IMR-90 (cell line): ENCODE measurements around the gene ROBO1. TPM values are rescaled to one million over a fixed set of nuclear protein-coding genes. Genes with fewer than 3 reads are reported as not detected.

Experiments
- ATAC-seq: fragments of 200-7000 bp; cut with Tn5 transposase; 2 replicates; pipeline ENCODE4 v1.9.1; 2020; ENCODE audit warnings: low read depth, mild to moderate bottlenecking, moderate library complexity
- BruUV-seq: library from RNA; stranded (reverse); fragments of 400-500 nt; replicated peaks from 2 replicates; lab custom pipeline; 2021; lab: Mats Ljungman, UMichigan
- CTCF ChIA-PET: fragments of 300-600 bp; formaldehyde crosslinking; extraction: SDS; loops from one replicate; lab custom pipeline; 2021; ENCODE audit warnings: antibody characterized with exemption; lab: Yijun Ruan, JAX
- POLR2A ChIA-PET: fragments of 300-600 bp; sonication (Branson Sonifier 250); formaldehyde crosslinking; loops from one replicate; lab custom pipeline; 2022; ENCODE audit warnings: antibody characterized with exemption; ENCODE audit not compliant: unreplicated experiment; lab: Charles Lee
- DNase-seq: peaks from one replicate; pipeline ENCODE4 v3.0.0; 2013
- H2AFZ ChIP-seq: replicated peaks from 2 replicates; pipeline ENCODE3; 2013; ENCODE audit warnings: low read length, mild to moderate bottlenecking; ENCODE audit not compliant: poor library complexity
- H2AK5ac ChIP-seq: 2 replicates; pipeline ENCODE4 v1.6.1; 2013; ENCODE audit warnings: low read depth, low read length, inconsistent platforms
- H2AK9ac ChIP-seq: replicated peaks from 2 replicates; pipeline ENCODE3; 2013; ENCODE audit warnings: mild to moderate bottlenecking, low read depth, low read length, moderate library complexity; ENCODE audit not compliant: poor library complexity
- H2BK120ac ChIP-seq: 2 replicates; pipeline ENCODE4 v1.6.1; 2013; ENCODE audit warnings: low read depth, low read length, inconsistent platforms
- H2BK15ac ChIP-seq: 3 replicates; pipeline ENCODE4 v1.6.1; 2013; ENCODE audit warnings: low read depth, low read length, inconsistent platforms
- H2BK20ac ChIP-seq: 2 replicates; pipeline ENCODE4 v1.6.1; 2013; ENCODE audit warnings: low read depth, mild to moderate bottlenecking, inconsistent platforms, low read length, moderate library complexity
- H2BK5ac ChIP-seq: 2 replicates; pipeline ENCODE4 v1.6.1; 2013; ENCODE audit warnings: mild to moderate bottlenecking, low read depth, low read length, inconsistent platforms; ENCODE audit not compliant: poor library complexity, severe bottlenecking
- H3K14ac ChIP-seq: replicated peaks from 2 replicates; pipeline ENCODE4 v1.6.1; 2013; ENCODE audit warnings: low read depth, low read length, inconsistent platforms
- H3K18ac ChIP-seq: 2 replicates; pipeline ENCODE4 v1.6.1; 2013; ENCODE audit warnings: low read depth, low read length, control low read depth
- H3K23ac ChIP-seq: 2 replicates; pipeline ENCODE4 v1.6.1; 2013; ENCODE audit warnings: low read depth, low read length, inconsistent platforms
- H3K27ac ChIP-seq: 2 replicates; pipeline ENCODE4 v1.5.1; 2013; ENCODE audit warnings: mild to moderate bottlenecking, control low read depth, low read length; ENCODE audit not compliant: insufficient read depth
- H3K27me3 ChIP-seq: 2 replicates; pipeline ENCODE4 v1.6.1; 2013; ENCODE audit warnings: low read length; ENCODE audit not compliant: control insufficient read depth, insufficient read depth
- H3K36me3 ChIP-seq: 2 replicates; pipeline ENCODE4 v1.6.1; 2013; ENCODE audit warnings: low read length, mixed read lengths; ENCODE audit not compliant: control insufficient read depth, insufficient read depth
- H3K4ac ChIP-seq: 2 replicates; pipeline ENCODE4 v1.6.1; 2013; ENCODE audit warnings: low read depth, low read length, inconsistent platforms
- H3K4me1 ChIP-seq: 2 replicates; pipeline ENCODE4 v1.6.1; 2013; ENCODE audit warnings: low read length, mixed read lengths; ENCODE audit not compliant: control insufficient read depth, insufficient read depth
- H3K4me2 ChIP-seq: 2 replicates; pipeline ENCODE4 v1.6.1; 2013; ENCODE audit warnings: low read depth, mild to moderate bottlenecking, control low read depth, low read length, moderate library complexity
- H3K4me3 ChIP-seq: 2 replicates; pipeline ENCODE4 v1.5.1; 2013; ENCODE audit warnings: low read depth, mild to moderate bottlenecking, control low read depth, low read length, moderate library complexity; ENCODE audit not compliant: insufficient read depth
- H3K56ac ChIP-seq: 2 replicates; pipeline ENCODE4 v1.6.1; 2013; ENCODE audit warnings: low read length, inconsistent platforms; ENCODE audit not compliant: insufficient read depth; ENCODE audit errors: extremely low read depth
- H3K79me1 ChIP-seq, 2 experiments: 2 replicates each; pipeline ENCODE4 v1.6.1; 2013; ENCODE audit warnings: low read length in 2 of 2, inconsistent platforms in 1 of 2, low read depth in 1 of 2
- H3K9ac ChIP-seq: 2 replicates; pipeline ENCODE4 v1.6.1; 2013; ENCODE audit warnings: low read depth, low read length, control low read depth
- H3K9me1 ChIP-seq: 2 replicates; pipeline ENCODE4 v1.6.1; 2013; ENCODE audit warnings: low read length, inconsistent platforms; ENCODE audit not compliant: insufficient read depth
- H3K9me3 ChIP-seq: 2 replicates; pipeline ENCODE4 v1.6.1; 2013; ENCODE audit warnings: low read length; ENCODE audit not compliant: control insufficient read depth, insufficient read depth
- H4K20me1 ChIP-seq: 2 replicates; pipeline ENCODE4 v1.6.1; 2013; ENCODE audit warnings: low read length, inconsistent platforms; ENCODE audit not compliant: insufficient read depth
- H4K5ac ChIP-seq: 2 replicates; pipeline ENCODE4 v1.6.1; 2013; ENCODE audit warnings: mild to moderate bottlenecking, low read depth, low read length, control low read depth
- H4K8ac ChIP-seq, 2 experiments: 2 replicates each; pipeline ENCODE4 v1.6.1; 2013; ENCODE audit warnings: low read depth in 2 of 2, low read length in 2 of 2, control low read depth in 1 of 2, inconsistent platforms in 1 of 2
- H4K91ac ChIP-seq: 2 replicates; pipeline ENCODE4 v1.6.1; 2013; ENCODE audit warnings: low read depth, low read length, inconsistent platforms; ENCODE audit not compliant: insufficient read depth
- FOS ChIP-seq: fragments of 150-350 bp; IDR thresholded peaks from 2 replicates; pipeline ENCODE4 v1.6.1; 2016; ENCODE audit warnings: low read depth, low read length
- MAZ ChIP-seq: IDR thresholded peaks from 2 replicates; pipeline ENCODE4 v1.6.1; 2012; ENCODE audit warnings: low read depth, mild to moderate bottlenecking, low read length, improper control_type of control experiment, moderate library complexity, borderline replicate concordance
- SMC3 ChIP-seq: fragments of 150-350 bp; IDR thresholded peaks from 2 replicates; pipeline ENCODE4 v1.6.1; 2016; ENCODE audit warnings: low read depth, mild to moderate bottlenecking, antibody characterized with exemption, low read length, moderate library complexity
- WGBS, 2 experiments: methylation state at CpG; one replicate each; pipeline versions ENCODE4 v1.1.5 to v1.1.7; 2013; ENCODE audit warnings: missing lambda C conversion rate in 2 of 2; ENCODE audit not compliant: insufficient read length in 1 of 2; ENCODE audit errors: extremely low coverage in 2 of 2; 5-methylcytosine and 5-hydroxymethylcytosine counted together
- dilution Hi-C: fragments of 300-500 bp; cut with HindIII; formaldehyde crosslinking; loops from one replicate; pipeline ENCODE4 v1.14.3; 2018; ENCODE audit warnings: low sequenced_read_pairs; ENCODE audit not compliant: unreplicated experiment
- in situ Hi-C: fragments of 300-500 bp; cut with MboI; formaldehyde crosslinking; loops from 3 replicates; pipeline ENCODE4 v1.14.3; 2019; ENCODE audit warnings: low sequenced_read_pairs, inconsistent platforms, mixed read lengths
- intact Hi-C: fragments of 100-400 bp; cut with micrococcal nuclease; formaldehyde crosslinking; loops from 2 replicates; pipeline ENCODE4 v1.10.0; 2022
- polyA plus RNA-seq, 3 experiments: library from polyadenylated mRNA; depleted of rRNA; stranded (reverse); fragments of >200 nt; gene quantifications; 2 replicates each; pipeline ENCODE4 v1.2.3, GENCODE V29; 2012; ENCODE audit warnings: low replicate concordance in 1 of 3
- total RNA-seq: library from RNA; depleted of rRNA; stranded (reverse); fragments of >200 nt; gene quantifications from 2 replicates; pipeline ENCODE4 v1.2.3, GENCODE V29; 2012
- TF ChIP-seq, protein P1 (sequence below): fragments of 150-350 bp; IDR thresholded peaks from 2 replicates; pipeline ENCODE4 v1.6.1; 2017; ENCODE audit warnings: mild to moderate bottlenecking, antibody characterized with exemption, low read length, low read depth

The ROBO1 gene
- total and polyA plus RNA-seq, 2 of the 4 experiments (the other 2 are of a cell fraction) = 24.1 to 53.9 TPM

DNA sequence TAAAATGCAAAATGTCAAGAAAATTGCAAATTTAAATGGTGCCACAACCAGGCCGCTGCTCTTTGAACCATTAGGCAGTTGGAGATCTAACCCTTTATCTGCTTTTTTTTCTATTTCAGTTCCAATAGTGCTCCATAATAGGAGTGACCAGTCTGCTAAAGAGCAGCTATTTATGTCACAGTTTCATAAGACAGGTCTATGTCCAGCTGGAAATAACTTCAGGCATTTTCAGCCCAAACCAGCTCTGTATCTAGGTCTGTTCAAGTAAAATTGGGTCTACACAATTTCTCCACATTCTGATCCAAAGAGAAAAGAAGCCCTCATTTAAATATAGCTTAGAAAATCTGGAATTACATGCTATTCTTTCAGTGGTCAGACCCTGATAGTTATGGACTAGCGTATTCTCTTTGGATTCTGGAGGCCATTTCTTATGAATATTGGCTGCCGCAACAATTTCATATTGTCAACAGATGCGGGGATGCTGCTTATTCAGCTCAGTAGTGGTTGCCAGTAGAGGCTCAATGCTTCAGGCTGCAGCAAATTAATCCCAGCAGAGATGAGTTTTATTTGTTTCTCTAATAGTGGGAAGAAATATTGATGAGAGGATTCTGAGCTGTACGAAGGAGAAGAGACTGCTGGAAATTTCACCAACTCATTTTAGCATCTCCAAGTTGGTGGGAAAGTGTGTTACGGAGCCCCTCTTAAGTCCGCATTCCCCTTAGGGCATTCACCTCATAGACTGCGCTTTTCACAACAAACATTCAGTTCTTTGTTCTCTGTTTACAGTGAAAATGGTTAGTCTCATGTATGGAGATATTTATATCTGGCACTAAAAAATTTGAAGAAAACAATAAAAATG lies 887.0 kb downstream of the ROBO1 start:
- TF ChIP-seq SMC3 = no peak
- TF ChIP-seq MAZ = no peak
- no peak for TF ChIP-seq FOS
- TF ChIP-seq, protein P1, sequence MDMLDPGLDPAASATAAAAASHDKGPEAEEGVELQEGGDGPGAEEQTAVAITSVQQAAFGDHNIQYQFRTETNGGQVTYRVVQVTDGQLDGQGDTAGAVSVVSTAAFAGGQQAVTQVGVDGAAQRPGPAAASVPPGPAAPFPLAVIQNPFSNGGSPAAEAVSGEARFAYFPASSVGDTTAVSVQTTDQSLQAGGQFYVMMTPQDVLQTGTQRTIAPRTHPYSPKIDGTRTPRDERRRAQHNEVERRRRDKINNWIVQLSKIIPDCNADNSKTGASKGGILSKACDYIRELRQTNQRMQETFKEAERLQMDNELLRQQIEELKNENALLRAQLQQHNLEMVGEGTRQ = no peak
- no peak for DNase-seq
- no peak overlapping the region for H4K5ac ChIP-seq
- no peak overlapping the region for H3K23ac ChIP-seq
- no peaks in the 10 kb centered on the region for H3K9me3 ChIP-seq
- H3K4ac ChIP-seq = no peak overlapping the region
- ATAC-seq = no peak
- no peak overlapping the region for H2AFZ ChIP-seq
- H3K4me2 ChIP-seq = no peak overlapping the region
- no peak overlapping the region for H2AK5ac ChIP-seq
- H4K91ac ChIP-seq = no peak overlapping the region
- no peaks in the 10 kb centered on the region for H3K27me3 ChIP-seq
- H4K20me1 ChIP-seq = no peaks in the 10 kb centered on the region
- in situ Hi-C loops = no loop called here
- no peaks in the 10 kb centered on the region for H3K36me3 ChIP-seq
- H3K56ac ChIP-seq = no peak overlapping the region
- H3K14ac ChIP-seq = no peak overlapping the region
- no peak overlapping the region for H3K4me3 ChIP-seq
- peaks cover 7% of the 10 kb centered on the region; the same call in 1 of the 2 replicates for H3K4me1 ChIP-seq
- ChIA-PET CTCF (no interaction called here), POLR2A (interaction anchor here (0.6 kb wide), 1 partner anchor 836 kb away, joined by 5 read pairs; no protein-coding TSS in a partner anchor)
- intact Hi-C loops = no loop called here
- no peak overlapping the region for H3K27ac ChIP-seq
- H2BK15ac ChIP-seq = no peak overlapping the region; the same call in 2 of the 3 replicates
- H2BK5ac ChIP-seq = no peak overlapping the region
- peaks cover 0 to 14% of the 10 kb centered on the region in 2 experiments; a peak in 2 of 4 replicates for H3K79me1 ChIP-seq
- no peak overlapping the region for H2BK120ac ChIP-seq
- no TSS peak for BruUV-seq
- no peak overlapping the region for H3K9ac ChIP-seq
- H4K8ac ChIP-seq = peak overlapping the region in 1 of 2 experiments; percentile 38; a peak in 1 of 4 replicates
- no peaks in the 10 kb centered on the region for H3K9me1 ChIP-seq
- WGBS, 2 experiments = no CpG with 5 or more reads among the region's 8 CpGs
- no peak overlapping the region for H3K18ac ChIP-seq
- dilution Hi-C loops = no loop called here
- no peak overlapping the region for H2AK9ac ChIP-seq
- H2BK20ac ChIP-seq = no peak overlapping the region
